Type B pancreatic cell (in vitro differentiated cells): Measurements from ENCODE around the gene DNAI2. TPM values are rescaled to one million over a fixed set of nuclear protein-coding genes. Genes with fewer than 3 reads are reported as not detected.

Experiments
- DNase-seq: peaks from one replicate; pipeline ENCODE4 v3.0.0; 2021; ENCODE audit warnings: mixed read lengths; ENCODE audit not compliant: unreplicated experiment; ENCODE audit errors: extremely low spot score
- H3K27ac Mint-ChIP-seq: 2 replicates; pipeline ENCODE4 v1.8.0; 2021; ENCODE audit warnings: mild to moderate bottlenecking, mixed read lengths
- H3K27me3 Mint-ChIP-seq: 2 replicates; pipeline ENCODE4 v1.8.0; 2021; ENCODE audit warnings: mixed read lengths
- H3K36me3 Mint-ChIP-seq: 2 replicates; pipeline ENCODE4 v1.8.0; 2021; ENCODE audit warnings: mixed read lengths
- H3K4me1 Mint-ChIP-seq: one replicate; pipeline ENCODE4 v1.8.0; 2021; ENCODE audit warnings: mixed read lengths; ENCODE audit not compliant: unreplicated experiment
- H3K4me3 Mint-ChIP-seq: 2 replicates; pipeline ENCODE4 v1.8.0; 2021; ENCODE audit warnings: mild to moderate bottlenecking, mixed read lengths
- H3K9me3 Mint-ChIP-seq: 2 replicates; pipeline ENCODE4 v1.8.0; 2021; ENCODE audit warnings: mixed read lengths
- CTCF ChIP-seq: fragments of 200-600 bp; sonication (generic); conservative IDR thresholded peaks from 2 replicates; pipeline ENCODE4 v1.5.0; 2021; ENCODE audit warnings: antibody characterized with exemption, mild to moderate bottlenecking
- total RNA-seq: library from RNA; stranded (reverse); gene quantifications from 2 replicates; pipeline ENCODE4 v1.2.1, GENCODE V29; 2021; ENCODE audit warnings: low replicate concordance

Gene DNAI2
- total RNA-seq, 1 donor from 2014 or later: 0.87 TPM

- Mint-ChIP-seq H3K9me3 (no peaks in the 10 kb centered on the region), H3K4me1 (no peaks in the 10 kb centered on the region), H3K27ac (no peak overlapping the region), H3K27me3 (peaks cover 14% of the 10 kb centered on the region), H3K36me3 (no peaks in the 10 kb centered on the region), H3K4me3 (no peak overlapping the region)
- DNase-seq: no peak
- TF ChIP-seq CTCF: no peak
Observed at GRCh38 chr17:74340470-74341023, 66.5 kb downstream of the DNAI2 start.

GRCh38 chr17:74342224-74342623 is 68.2 kb downstream of the DNAI2 start:
- Mint-ChIP-seq H3K4me3 (no peak overlapping the region), H3K27me3 (peaks cover 14% of the 10 kb centered on the region), H3K27ac (no peak overlapping the region), H3K9me3 (no peaks in the 10 kb centered on the region), H3K36me3 (no peaks in the 10 kb centered on the region), H3K4me1 (no peaks in the 10 kb centered on the region)
- no peak for TF ChIP-seq CTCF
- no peak for DNase-seq

- no peaks in the 10 kb centered on the region for H3K4me1 Mint-ChIP-seq
- peaks cover 18% of the 10 kb centered on the region for H3K27me3 Mint-ChIP-seq
- no peaks in the 10 kb centered on the region for H3K36me3 Mint-ChIP-seq
- H3K27ac Mint-ChIP-seq: no peak overlapping the region
- TF ChIP-seq CTCF: no peak
- H3K4me3 Mint-ChIP-seq: no peak overlapping the region
- DNase-seq: no peak
- no peaks in the 10 kb centered on the region for H3K9me3 Mint-ChIP-seq
Observed at GRCh38 chr17:74343121-74343520, 69.1 kb downstream of the DNAI2 start.

GRCh38 chr17:74343526-74344284 is 69.7 kb downstream of the DNAI2 start:
- Mint-ChIP-seq H3K27ac (no peak overlapping the region), H3K9me3 (no peaks in the 10 kb centered on the region), H3K27me3 (peaks cover 23% of the 10 kb centered on the region), H3K36me3 (no peaks in the 10 kb centered on the region), H3K4me3 (no peak overlapping the region), H3K4me1 (no peaks in the 10 kb centered on the region)
- no peak for DNase-seq
- TF ChIP-seq CTCF: no peak

- Mint-ChIP-seq H3K27ac (no peak overlapping the region), H3K27me3 (peaks cover 33% of the 10 kb centered on the region), H3K4me3 (no peak overlapping the region), H3K9me3 (no peaks in the 10 kb centered on the region), H3K4me1 (no peaks in the 10 kb centered on the region), H3K36me3 (no peaks in the 10 kb centered on the region)
- no peak for DNase-seq
- no peak for TF ChIP-seq CTCF
Observed at GRCh38 chr17:74344658-74345057, 70.6 kb downstream of the DNAI2 start.
